LHCN-M2 (cell line): ENCODE measurements around the gene F12. TPM values are rescaled to one million over a fixed set of nuclear protein-coding genes. Genes with fewer than 3 reads are reported as not detected.
"Not testable (repeated sequence)": the region's sequence is repeated elsewhere in the genome, so short reads cannot be mapped to it uniquely, and the experiment has no call there.

Experiments used
- DNase-seq: peaks from one replicate; pipeline ENCODE4 v3.0.0-alpha.2; 2012; ENCODE audit warnings: low read depth
- total RNA-seq: library from RNA; depleted of rRNA; stranded (reverse); fragments of >200 nt; gene quantifications from 2 replicates; pipeline ENCODE4 v1.2.3, GENCODE V29; 2014

Gene F12
- total RNA-seq, 1 experiment from 2014 or later: 3.6 TPM

DNA sequence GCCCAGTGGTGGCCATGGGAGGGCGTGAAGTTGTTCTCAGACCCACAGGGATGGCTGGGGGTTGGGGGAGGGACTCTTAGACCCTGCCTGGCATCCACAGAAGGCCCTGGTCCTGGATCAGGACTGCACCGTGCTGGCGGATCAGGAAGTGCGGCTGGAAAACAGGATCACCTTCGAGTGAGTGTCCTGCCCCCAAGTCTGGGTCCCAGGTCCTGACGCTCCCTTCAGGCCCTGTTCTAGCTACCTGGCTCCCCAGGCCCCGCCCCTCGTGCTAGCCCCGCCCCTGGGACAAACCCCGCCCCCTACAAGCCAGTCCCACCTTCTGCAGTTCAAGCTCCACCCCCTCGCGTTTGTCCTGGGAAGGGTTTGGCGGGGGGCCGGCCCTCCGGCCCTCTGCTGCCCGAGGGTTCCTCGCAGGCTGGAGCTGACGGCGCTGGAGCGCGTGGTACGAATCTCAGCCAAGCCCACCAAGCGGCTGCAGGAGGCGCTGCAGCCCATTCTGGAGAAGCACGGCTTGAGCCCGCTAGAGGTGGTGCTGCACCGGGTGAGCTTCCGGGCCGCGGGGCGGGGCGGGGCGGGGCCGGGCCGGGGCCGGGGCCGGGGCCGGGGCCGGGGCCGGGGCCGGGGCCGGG is 38.8 kb downstream of the F12 start:
- no peak for DNase-seq

DNA sequence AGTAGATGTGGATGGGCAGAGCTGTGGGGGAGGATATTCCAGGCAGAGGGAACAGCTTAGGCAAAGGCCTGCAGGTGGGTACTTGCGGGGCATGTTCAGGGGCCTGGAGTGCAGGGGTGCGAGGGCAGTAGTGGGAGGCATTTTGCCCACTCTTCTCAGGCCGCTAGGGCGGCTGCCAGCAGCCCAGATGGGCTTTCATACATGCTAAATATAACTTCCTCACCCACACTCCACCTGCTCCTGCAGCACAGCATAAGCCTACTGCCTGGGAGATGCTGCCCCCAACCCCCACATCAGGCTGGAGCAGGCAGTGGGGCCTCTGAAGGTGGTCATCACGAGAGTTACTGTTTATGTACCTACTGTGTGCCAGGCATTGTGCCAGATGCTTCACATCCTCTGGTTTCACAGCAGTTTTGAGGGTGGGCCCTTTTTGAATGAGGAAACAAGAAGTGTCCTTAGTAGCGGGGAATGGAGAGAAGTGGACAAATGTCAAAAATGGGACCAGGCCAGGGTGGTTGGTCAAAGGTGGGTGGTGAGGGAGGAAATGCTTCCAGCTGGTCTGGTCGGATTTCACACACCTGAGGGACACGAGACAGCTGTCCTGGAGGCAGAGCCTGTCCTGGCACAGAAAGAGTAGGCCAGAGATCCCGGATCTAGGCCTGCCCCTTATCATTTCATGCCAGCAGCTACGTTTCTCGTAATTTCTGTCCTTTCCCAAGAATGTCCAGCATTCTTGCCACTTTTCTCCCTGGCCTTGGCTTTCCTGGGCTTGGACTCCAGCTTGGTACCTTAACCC is 39.5 kb downstream of the F12 start:
- DNase-seq: no peak

DNA sequence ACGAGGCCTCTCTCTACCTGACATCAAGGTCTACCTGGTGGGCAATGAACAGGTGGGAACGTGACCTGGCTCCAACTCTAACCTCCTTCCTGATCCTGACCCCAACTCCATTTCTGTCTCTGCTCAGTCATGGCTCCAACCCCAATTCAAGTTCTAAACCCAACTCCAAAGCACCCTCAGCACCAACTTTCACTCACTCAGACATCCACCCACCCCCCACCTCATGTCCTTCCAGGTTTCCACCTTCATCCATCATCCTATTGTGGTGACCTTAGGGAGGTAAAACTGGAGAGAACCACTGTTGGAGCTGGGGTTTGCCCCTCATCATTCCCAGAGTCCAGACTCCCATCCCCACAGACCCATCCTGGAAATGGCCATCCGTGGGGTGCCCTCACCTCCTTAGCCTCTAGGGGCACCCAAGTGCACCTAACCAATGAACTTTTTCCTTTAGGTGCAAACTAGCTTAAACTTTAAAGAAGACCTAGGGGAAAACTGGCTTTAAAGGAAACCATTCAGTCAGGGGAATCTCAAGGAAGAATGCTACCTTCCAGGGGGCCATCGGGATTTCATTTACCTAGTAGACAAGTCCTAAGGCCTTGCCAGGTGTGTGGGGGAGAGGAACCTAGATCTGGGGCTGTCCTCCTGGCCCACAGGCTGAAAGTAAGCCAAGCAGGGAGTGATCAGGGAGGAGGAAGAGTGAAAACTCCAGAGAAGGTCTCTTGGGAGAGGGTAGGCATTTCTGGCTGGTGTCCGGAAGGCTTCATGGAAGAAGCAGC is 40.3 kb downstream of the F12 start:
- DNase-seq: no peak

DNA sequence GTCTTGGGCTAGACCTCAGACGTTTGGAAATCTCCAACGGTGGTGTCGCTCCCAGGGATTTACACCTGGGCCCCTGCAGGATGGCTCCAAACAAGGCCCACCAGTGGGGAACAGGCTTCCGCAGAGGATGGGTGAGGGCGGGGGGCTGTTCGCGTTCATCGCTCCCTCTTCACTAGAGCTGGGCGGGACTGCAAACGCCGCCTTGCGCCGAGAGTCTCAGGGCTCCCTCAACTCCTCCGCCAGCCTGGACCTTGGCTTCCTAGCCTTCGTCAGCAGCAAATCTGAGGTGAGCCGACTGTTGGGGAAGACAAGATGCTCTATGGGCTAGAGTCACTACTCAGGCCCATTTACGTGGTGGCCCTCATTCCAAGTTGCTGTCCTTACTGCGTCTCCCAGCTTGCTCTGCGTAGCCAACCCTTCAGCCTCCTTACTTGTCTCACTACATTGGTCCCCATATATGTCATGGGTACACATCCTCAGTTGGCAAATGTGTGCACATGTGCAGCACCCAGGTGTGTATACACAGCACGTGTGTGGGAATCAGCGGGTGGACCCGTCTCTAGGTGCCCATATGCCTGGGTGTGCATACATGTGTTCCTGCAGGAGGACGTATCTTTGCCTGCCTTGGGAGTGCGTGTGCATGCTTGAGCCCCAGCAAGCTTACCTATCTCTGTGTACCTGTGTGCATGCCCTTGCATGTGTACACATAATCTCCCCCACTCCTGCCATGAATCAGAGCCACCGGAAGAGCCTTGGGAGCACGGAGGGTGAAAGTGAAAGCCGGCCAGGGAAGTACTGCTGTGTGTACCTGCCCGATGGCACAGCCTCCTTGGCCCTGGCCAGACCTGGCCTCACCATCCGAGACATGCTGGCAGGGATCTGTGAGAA is 41.1 kb downstream of the F12 start:
- DNase-seq: no peak

DNA sequence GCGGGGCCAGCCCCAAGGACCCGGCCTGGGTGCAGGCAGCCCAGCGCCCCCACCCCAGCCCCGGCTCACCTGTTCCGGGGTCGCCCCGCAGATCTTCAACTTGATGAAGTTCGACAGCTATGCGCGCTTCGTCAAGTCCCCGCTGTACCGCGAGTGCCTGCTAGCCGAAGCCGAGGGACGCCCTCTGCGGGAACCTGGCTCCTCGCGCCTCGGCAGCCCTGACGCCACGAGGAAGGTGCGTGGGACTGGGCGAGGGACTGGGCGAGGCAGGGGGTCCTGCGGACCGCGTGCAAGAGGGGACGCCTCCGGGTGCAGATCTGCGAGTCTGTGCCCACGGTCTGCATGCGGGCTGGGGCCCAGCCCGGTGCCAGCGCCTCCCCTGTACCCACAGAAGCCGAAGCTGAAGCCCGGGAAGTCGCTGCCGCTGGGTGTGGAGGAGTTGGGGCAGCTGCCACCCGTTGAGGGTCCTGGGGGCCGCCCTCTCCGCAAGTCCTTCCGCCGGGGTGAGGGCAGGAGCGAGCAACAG is 42.0 kb downstream of the F12 start:
- no peak for DNase-seq

DNA sequence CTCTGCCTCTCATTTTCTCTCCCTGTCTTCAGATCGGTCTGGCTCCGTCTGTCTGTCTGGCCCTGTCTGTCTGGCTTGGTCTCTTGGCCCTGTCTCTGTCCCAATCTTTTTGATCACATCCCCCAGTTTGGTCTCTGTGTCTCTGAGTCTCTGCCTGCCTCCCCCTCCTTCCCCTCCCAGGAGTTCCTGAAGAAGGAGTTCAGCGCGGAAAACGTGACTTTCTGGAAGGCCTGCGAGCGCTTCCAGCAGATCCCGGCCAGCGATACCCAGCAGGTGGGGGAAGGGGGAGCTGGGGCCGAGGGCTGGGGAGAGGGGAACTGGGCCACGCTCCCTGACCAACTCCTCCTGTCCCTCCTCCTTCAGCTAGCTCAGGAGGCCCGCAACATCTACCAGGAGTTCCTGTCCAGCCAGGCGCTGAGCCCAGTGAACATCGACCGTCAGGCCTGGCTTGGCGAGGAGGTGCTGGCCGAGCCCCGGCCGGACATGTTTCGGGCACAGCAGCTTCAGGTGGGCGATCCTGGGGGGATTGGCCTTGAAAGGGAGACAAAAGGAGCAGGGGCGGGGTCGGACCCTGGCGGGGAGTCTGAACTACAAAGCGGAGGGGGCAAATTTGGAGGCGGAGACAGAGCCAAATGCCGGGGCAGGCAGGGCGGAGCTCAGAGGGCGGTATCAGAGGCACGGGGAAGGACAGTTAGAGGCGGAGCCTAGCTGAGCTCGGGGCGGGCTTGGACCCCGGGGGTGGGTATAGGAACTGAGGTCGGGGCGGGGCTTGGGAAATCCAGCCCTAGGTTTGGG is 42.6 kb downstream of the F12 start:
- no peak for DNase-seq

DNA sequence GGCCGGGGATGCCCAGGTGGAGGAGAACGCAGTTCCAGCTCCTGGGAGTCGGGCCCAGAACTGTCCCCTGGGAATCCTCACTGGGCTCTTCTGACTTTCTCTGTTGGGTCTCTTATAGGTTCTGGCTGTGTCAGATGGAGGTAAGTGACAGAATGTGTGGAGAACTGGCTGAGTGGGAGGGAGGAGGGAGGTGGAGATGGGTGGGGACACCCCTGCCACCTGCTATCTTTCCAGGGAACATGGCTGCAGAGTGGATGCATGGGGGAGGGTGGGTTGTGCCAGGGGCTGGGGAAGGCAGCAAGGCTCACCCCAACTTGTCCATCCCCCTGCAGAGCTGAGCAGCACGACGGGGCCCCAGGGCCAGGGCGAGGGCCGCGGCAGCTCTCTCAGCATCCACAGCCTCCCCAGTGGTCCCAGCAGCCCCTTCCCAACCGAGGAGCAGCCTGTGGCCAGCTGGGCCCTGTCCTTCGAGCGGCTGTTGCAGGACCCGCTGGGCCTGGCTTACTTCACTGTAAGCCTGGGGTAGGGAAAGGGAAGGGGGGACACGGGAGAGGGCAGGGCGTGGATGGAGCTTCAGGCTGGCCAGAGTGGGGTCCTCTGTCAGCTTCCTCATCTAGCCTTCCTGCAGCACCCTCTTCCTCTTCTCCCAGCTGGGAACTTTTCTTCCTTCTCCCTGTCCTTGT is 43.4 kb downstream of the F12 start:
- no peak for DNase-seq

DNA sequence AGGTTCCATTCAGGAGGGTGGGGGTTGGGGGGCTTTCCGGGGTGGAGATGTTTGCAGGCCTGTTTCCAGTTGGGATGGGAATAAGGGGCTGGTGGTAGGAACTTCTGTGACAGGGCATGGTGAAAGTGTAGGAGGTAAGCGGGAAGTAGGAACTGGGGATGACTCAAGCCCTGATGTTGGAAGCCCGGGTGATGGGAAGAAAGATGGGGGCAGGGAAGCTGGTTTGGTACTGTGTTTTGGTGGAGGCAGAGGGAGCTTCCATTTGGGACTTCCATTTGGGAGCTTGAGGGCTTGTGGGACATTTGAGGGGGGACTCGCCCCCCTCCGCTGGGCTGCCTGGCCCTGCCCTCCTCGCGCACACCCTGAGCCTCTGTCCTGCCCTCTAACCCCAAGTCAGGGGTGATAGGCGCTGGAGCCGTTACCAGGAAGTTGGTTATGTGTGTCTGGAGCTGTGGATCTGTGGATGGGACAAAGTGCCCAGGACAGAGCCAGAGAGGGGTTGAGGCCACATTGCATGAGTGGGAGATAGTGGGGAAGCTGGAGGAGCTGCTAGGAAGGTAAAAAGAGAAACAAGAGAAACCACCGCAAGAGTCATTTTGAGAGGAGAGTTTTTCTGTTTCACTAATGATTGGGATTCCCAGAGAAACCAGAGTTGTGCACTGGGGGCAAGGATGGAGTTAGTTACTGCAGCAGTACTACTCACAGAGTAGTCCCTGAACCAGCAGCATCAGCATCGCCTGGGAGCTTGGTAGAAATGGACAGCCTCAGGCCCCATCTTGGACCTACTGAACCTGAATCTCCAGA is 45.0 kb downstream of the F12 start:
- DNase-seq: no peak

DNA sequence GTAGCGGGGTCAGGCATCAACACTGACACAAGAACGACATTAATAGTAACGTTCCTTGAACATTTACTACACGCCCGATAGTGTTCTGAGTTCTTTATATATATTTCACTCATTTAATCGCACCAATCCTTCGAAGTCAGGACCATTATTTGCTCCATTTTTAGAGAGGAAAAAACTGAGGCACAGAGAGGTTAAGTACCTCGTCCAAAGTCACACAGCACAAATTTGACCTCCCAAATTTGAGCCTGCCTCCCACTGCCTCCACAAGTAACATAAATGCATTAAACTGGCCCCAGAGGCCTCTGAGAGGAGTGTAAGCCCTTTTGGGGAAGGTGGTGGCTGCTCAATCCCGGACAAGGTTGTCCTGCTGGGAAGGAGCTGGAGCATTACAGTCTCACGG is 45.8 kb downstream of the F12 start:
- DNase-seq: no peak

DNA sequence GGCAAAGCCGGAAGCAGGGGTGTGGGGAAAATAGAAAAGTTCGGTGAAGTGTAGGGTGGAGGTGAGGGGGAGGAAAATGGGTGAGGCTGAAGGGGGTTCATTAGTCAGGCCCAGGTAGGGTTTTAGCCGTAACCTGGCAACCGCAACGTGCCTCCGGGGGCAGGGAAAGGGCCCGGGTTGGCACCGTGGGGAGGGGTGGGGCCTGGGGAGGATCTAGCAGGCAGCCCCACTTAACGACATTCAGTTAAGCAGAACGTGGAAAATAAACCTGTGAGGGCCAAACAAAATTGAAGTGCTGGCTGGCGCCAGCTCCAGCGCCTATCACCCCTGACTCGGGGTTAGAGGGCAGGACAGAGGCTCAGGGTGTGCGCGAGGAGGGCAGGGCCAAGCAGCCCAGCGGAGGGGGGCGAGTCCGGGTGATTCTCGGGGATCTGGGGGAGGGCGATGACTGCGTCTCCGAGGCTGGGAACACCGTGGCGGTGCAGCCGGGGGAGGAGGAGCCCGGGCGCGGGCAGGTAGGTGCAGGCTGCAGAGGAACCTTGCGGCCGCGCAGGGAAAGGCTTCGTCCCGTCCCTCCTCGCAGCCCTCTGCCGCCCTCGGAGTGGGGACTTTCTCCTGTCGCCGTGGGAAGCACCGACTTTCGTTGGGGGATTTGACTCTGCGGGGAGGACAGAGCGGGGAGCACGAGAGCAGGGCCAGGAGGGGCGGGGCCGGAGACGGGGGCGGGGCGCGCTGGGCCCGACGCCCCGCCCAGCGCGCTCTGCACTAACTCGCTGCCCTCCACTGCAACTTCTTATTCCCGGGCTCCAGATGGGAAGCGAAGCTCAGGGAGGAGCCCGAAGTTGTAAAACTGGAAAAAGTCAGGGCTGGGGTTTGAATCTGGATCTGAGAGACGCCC is 46.5 kb downstream of the F12 start:
- no peak for DNase-seq

DNA sequence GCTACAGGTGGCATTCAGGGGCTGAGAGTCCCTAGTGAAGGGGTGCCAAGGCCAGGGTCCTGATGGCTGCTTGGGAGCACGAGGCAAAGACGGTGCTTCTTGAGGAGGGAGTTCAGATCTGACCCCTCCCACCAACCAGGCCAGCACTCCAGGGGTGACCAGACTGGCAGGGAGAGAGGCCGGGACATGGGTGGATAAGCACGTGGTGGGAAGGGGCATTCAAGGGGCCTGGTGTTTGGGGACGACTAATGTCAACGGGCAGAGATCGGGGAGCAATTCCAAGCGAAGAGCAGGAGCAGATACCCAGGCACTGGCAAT is 47.1 kb downstream of the F12 start:
- DNase-seq: no peak

DNA sequence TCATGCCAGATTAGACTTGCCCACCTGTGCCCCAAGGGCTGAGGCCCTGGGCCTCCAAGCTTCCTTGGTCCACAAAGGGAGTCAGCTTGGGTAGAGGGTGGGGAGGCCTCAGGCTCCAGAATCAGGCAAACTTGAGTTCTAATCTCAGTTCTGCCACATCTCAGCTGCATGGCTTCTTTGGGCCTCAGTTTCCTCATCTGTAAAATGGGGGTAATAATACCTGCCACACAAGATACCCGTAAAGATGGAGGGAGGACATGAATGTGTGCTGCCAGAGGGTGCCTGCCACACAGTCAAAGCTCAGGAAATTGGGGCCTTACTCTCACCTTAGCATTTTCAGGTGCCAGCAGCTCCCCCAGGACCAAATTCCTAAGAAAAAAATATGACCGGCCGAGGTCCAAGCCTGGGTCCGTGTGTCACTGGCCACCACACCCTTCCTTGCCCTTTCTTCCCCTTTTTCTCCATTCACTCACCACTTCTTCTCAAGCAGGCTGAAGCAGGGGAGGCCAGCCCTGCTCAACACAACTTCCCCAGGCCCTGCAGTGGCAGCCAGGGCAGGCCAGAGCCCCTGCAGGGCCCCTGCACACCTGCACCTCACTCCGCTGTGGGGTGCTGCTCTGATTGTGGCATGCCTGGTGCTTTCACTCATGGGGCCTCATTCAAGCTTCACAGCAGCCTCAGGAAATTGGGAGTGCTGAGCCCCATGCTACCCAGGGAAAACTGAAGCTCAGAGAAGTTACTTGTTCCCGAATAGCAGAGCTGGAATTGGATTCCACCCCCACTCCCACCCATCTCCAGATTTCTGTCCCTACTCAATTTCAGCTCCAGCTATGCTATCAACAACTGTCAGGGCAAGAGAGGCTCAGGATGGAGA is 47.7 kb downstream of the F12 start:
- no peak for DNase-seq

DNA sequence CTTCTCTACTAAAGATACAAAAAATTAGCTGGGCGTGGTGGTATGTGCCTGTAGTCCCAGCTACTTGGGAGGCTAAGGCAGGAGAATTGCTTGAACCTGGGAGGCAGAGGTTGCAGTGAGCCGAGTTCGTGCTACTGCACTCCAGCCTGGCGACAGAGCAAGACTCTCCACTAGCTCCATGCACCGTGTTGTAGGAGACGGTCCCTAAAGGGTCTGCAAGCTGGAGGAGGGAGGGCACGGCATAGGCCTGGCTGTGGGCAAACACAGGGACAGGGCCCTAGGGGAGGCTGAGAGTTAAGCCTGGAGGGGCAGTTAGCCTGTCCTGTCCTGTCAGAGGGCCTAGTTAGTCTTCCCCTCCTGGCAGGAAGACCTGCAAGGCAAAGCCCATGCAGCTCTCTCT is 48.6 kb downstream of the F12 start:
- DNase-seq: not testable (repeated sequence)

DNA sequence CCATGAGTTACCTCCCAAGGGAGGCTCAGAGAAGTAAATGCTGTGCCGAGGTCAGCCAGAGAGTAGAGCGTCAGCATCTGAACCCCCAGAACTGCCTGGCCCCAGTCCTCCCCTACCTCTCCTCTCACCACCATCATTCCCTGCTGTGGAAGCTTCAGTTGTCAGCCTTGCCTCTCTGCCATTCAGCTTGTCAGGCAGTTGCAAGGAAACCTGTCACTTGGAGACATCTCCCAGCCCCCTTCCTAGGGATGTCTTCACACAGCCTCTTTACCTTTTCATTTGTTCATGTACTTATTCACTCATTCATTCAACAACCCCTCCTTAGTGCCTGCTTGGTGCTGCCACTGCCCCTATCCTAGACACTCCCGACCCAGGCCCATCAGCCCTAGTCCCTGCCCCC is 49.5 kb downstream of the F12 start:
- no peak for DNase-seq

DNA sequence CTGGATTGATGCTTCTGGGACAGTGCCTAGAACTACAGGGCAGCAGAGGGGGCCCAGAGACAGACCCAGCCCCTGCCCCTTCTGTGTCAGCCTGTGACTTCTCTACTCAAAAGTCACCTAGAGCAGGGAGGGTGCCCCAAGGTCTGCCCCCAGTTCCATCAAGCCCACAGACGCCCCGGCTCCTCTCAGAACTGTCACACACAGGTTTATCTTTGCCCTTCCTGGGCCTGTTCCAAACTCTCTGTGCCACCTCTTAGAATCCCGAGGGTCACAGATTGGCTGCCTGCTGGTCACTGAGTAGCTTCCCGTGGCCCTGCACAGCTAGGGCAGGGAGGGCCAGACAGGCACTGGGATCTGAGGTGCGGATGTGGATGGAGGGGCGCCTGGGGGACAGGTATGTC is 49.9 kb downstream of the F12 start:
- DNase-seq: no peak

DNA sequence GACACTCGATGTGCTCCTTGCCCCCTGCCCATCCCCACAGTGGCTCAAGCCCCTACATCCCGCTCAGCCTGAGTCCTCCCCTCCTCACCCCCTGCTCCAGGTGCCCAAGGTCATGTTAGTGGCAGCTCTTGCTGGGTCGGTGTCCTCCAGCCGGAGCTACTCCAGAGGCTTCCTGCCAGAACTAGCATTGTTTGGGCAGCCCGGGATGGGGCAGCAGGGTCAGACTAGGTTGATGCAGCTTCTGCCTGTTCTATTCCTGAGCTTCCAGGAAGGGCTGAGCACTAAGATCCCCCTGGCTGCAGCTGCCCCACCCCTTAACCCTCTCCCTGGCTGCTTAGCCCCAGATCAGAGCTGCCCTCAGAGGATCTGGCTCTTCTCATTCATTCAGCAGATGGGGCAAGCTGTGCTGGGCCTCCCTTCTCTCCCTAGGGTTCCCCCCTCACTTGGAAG is 51.0 kb downstream of the F12 start:
- DNase-seq: no peak
